GM23338 (cell line): ENCODE measurements around the gene CRPPA. TPM values are rescaled to one million over a fixed set of nuclear protein-coding genes. Genes with fewer than 3 reads are reported as not detected.

Experiments used
- ATAC-seq: fragments of 200-7000 bp; cut with Tn5 transposase; 3 replicates; pipeline ENCODE4 v1.9.1; 2020
- DNase-seq: peaks from one replicate; pipeline ENCODE4 v3.0.0-alpha.2; 2015; ENCODE audit warnings: low spot score
- H2AFZ ChIP-seq: fragments of 200-600 bp; sonication (generic); 2 replicates; pipeline ENCODE4 v1.8.0; 2016; ENCODE audit warnings: antibody characterized with exemption, mild to moderate bottlenecking, moderate library complexity
- H3F3A ChIP-seq: fragments of 200-600 bp; sonication (generic); replicated peaks from 2 replicates; pipeline ENCODE4 v1.8.0; 2017; ENCODE audit warnings: antibody characterized with exemption, mixed run types, low read depth
- H3K27ac ChIP-seq: fragments of 200-600 bp; sonication (generic); 2 replicates; pipeline ENCODE4 v1.6.1; 2016; ENCODE audit warnings: low read depth
- H3K27me3 ChIP-seq: fragments of 200-600 bp; sonication (generic); 2 replicates; pipeline ENCODE4 v1.8.0; 2016; ENCODE audit warnings: mild to moderate bottlenecking, mixed run types, moderate library complexity; ENCODE audit not compliant: insufficient read depth
- H3K36me3 ChIP-seq: fragments of 200-600 bp; sonication (generic); 2 replicates; pipeline ENCODE4 v1.8.0; 2016; ENCODE audit warnings: mild to moderate bottlenecking; ENCODE audit not compliant: insufficient read depth
- H3K4me1 ChIP-seq: fragments of 200-600 bp; sonication (generic); 2 replicates; pipeline ENCODE4 v1.8.0; 2016; ENCODE audit warnings: mild to moderate bottlenecking, moderate library complexity; ENCODE audit not compliant: insufficient read depth
- H3K4me2 ChIP-seq: fragments of 200-600 bp; sonication (generic); 2 replicates; pipeline ENCODE4 v1.7.1; 2017; ENCODE audit warnings: mixed run types
- H3K4me3 ChIP-seq: fragments of 200-600 bp; sonication (generic); 2 replicates; pipeline ENCODE4 v1.6.1; 2016; ENCODE audit warnings: mixed run types
- H3K79me2 ChIP-seq: fragments of 200-600 bp; sonication (generic); replicated peaks from 2 replicates; pipeline ENCODE4 v1.8.0; 2017; ENCODE audit warnings: mild to moderate bottlenecking; ENCODE audit not compliant: insufficient read depth
- H3K9me2 ChIP-seq: fragments of 200-600 bp; sonication (generic); 2 replicates; pipeline ENCODE4 v1.8.0; 2017; ENCODE audit not compliant: insufficient read depth
- H4K20me1 ChIP-seq: fragments of 200-600 bp; sonication (generic); replicated peaks from 2 replicates; pipeline ENCODE4 v1.8.0; 2017; ENCODE audit warnings: mild to moderate bottlenecking; ENCODE audit not compliant: insufficient read depth
- H3K27ac Mint-ChIP-seq: 2 replicates; pipeline ENCODE4 v1.8.0; 2020; ENCODE audit warnings: inconsistent platforms, mild to moderate bottlenecking, moderate library complexity, mixed read lengths
- H3K27me3 Mint-ChIP-seq: 3 replicates; pipeline ENCODE4 v1.8.0; 2022; ENCODE audit warnings: low read depth, mild to moderate bottlenecking, moderate library complexity, mixed read lengths, inconsistent platforms; ENCODE audit not compliant: insufficient read depth, poor library complexity
- H3K36me3 Mint-ChIP-seq: 3 replicates; pipeline ENCODE4 v1.8.0; 2021; ENCODE audit warnings: low read depth, mild to moderate bottlenecking, inconsistent platforms, moderate library complexity, mixed read lengths
- H3K4me1 Mint-ChIP-seq: 3 replicates; pipeline ENCODE4 v1.8.0; 2020; ENCODE audit warnings: mild to moderate bottlenecking, inconsistent platforms, mixed read lengths
- H3K4me3 Mint-ChIP-seq: 3 replicates; pipeline ENCODE4 v1.8.0; 2021; ENCODE audit warnings: moderate library complexity, mild to moderate bottlenecking, inconsistent platforms, mixed read lengths
- H3K9me3 Mint-ChIP-seq: 3 replicates; pipeline ENCODE4 v1.8.0; 2020; ENCODE audit warnings: moderate library complexity, mild to moderate bottlenecking, inconsistent platforms, mixed read lengths
- CREB1 ChIP-seq: fragments of 250-450 bp; sonication (Bioruptor Pico); IDR thresholded peaks from 2 replicates; pipeline ENCODE4 v1.5.0; 2020; ENCODE audit warnings: low read depth, mild to moderate bottlenecking, moderate library complexity
- CTCF ChIP-seq, 2 experiments: fragments of 200-600 bp in 1 of 2; sonication (generic) in 1 of 2; conservative IDR thresholded peaks; 2 replicates each; pipeline versions ENCODE4 v1.5.1 to v1.6.1; 2016 to 2017; ENCODE audit warnings: antibody characterized with exemption in 2 of 2, low read depth in 2 of 2, mild to moderate bottlenecking in 2 of 2, moderate library complexity in 1 of 2
- ETS1 ChIP-seq: IDR thresholded peaks from 2 replicates; pipeline ENCODE4 v1.6.1; 2016; ENCODE audit warnings: antibody characterized with exemption
- EZH2 ChIP-seq: fragments of 200-600 bp; sonication (generic); IDR thresholded peaks from one replicate; pipeline ENCODE4 v1.8.0; 2017; ENCODE audit warnings: antibody characterized with exemption, mild to moderate bottlenecking, low read depth; ENCODE audit not compliant: unreplicated experiment
- EZH2phosphoT487 ChIP-seq: fragments of 200-600 bp; sonication (generic); IDR thresholded peaks from one replicate; pipeline ENCODE4 v1.8.1; 2018; ENCODE audit warnings: antibody characterized with exemption; ENCODE audit not compliant: unreplicated experiment
- JUNB ChIP-seq: IDR thresholded peaks from one replicate; pipeline ENCODE4 v1.6.1; 2016; ENCODE audit warnings: antibody characterized with exemption; ENCODE audit not compliant: unreplicated experiment
- NANOG ChIP-seq: IDR thresholded peaks from 2 replicates; pipeline ENCODE4 v1.6.1; 2016; ENCODE audit warnings: antibody characterized with exemption, borderline replicate concordance
- POLR2AphosphoS5 ChIP-seq: IDR thresholded peaks from 2 replicates; pipeline ENCODE4 v1.6.1; 2016; ENCODE audit warnings: antibody characterized with exemption, low read depth
- REST ChIP-seq: IDR thresholded peaks from one replicate; pipeline ENCODE4 v1.6.1; 2018; ENCODE audit warnings: antibody characterized with exemption; ENCODE audit not compliant: unreplicated experiment
- STAT1 ChIP-seq: IDR thresholded peaks from one replicate; pipeline ENCODE4 v1.6.1; 2016; ENCODE audit warnings: antibody characterized with exemption; ENCODE audit not compliant: unreplicated experiment
- ZNF114 ChIP-seq: fragments of 250-450 bp; sonication (Bioruptor Pico); IDR thresholded peaks from 2 replicates; pipeline ENCODE4 v1.5.0; 2020; ENCODE audit warnings: mild to moderate bottlenecking, moderate library complexity
- ZNF331 ChIP-seq: fragments of 250-450 bp; sonication (Bioruptor Pico); IDR thresholded peaks from 2 replicates; pipeline ENCODE4 v1.5.0; 2020; ENCODE audit warnings: low read depth, mild to moderate bottlenecking, moderate library complexity
- ZNF462 ChIP-seq: fragments of 250-450 bp; sonication (Bioruptor Pico); IDR thresholded peaks from 2 replicates; pipeline ENCODE4 v1.5.0; 2020; ENCODE audit warnings: mild to moderate bottlenecking, moderate library complexity
- polyA plus RNA-seq: library from polyadenylated mRNA; unstranded; fragments of >200 nt; fragmentation: Nextera tagmentation; extraction: Ambion mirVana; gene quantifications from 2 replicates; pipeline ENCODE4 v1.2.1, GENCODE V29; 2016
- total RNA-seq: library from RNA; depleted of rRNA; stranded (reverse); fragments of >200 nt; shearing (Covaris generic); gene quantifications from 2 replicates; pipeline ENCODE4 v1.2.3, GENCODE V29; 2014

CRPPA gene
- total and polyA plus RNA-seq, 2 experiments from 2014 or later, result 0.45 to 0.73 TPM

- Histone ChIP-seq H3K27me3 (no peaks in the 10 kb centered on the region), H4K20me1 (no peaks in the 10 kb centered on the region), H2AFZ (no peak overlapping the region), H3K4me1 (no peaks in the 10 kb centered on the region), H3K4me3 (no peak overlapping the region), H3K4me2 (no peak overlapping the region), H3K36me3 (no peaks in the 10 kb centered on the region), H3F3A (no peaks in the 10 kb centered on the region), H3K27ac (no peak overlapping the region), H3K9me2 (no peaks in the 10 kb centered on the region), H3K79me2 (no peaks in the 10 kb centered on the region)
- H3K9me3 Mint-ChIP-seq, result no peaks in the 10 kb centered on the region
- TF ChIP-seq CREB1 (CRISPR knock-in tag) (no peak), JUNB (no peak), ETS1 (no peak), EZH2 (no peak), EZH2phosphoT487 (no peak), STAT1 (no peak), POLR2AphosphoS5 (no peak), CTCF (conservative IDR thresholded peaks at IDR 0.05; ENCODE audit: low read depth in 2 of 2) (no peak), REST (no peak), ZNF462 (no peak), NANOG (no peak), ZNF331 (CRISPR knock-in tag) (no peak), ZNF114 (no peak)
- DNase-seq (no peak), ATAC-seq (no peak)
- H3K27me3 Mint-ChIP-seq, result peaks cover 2% of the 10 kb centered on the region
- no peak overlapping the region for H3K27ac Mint-ChIP-seq
- H3K36me3 Mint-ChIP-seq, result no peaks in the 10 kb centered on the region
- no peak overlapping the region for H3K4me3 Mint-ChIP-seq
- H3K4me1 Mint-ChIP-seq, result no peaks in the 10 kb centered on the region
Observed at GRCh38 chr7:16411391-16411790, 9.9 kb downstream of the CRPPA start.
